Prostate gland (tissue), 2 donors: ENCODE data around the gene FEN1.

Experiments
- POLR2A ChIP-seq: fragments of 450-650 bp; IDR thresholded peaks from one replicate; pipeline ENCODE4 v1.6.1; 2016; ENCODE audit warnings: antibody characterized with exemption, mild to moderate bottlenecking
- POLR2AphosphoS5 ChIP-seq: sonication (generic); formaldehyde crosslinking; IDR thresholded peaks from one replicate; pipeline ENCODE4 v1.6.1; 2017; ENCODE audit warnings: antibody characterized with exemption
- TF ChIP-seq, protein P1 (sequence below), 4 experiments: fragments of 200-600 bp in 2 of 4; fragments of 450-650 bp in 2 of 4; sonication (generic) in 2 of 4; IDR thresholded peaks; 1 replicate in 3 of 4; 2 replicates in 1 of 4; pipeline ENCODE4 v1.5.1; 2016 to 2019; ENCODE audit warnings: antibody characterized with exemption in 4 of 4, mild to moderate bottlenecking in 2 of 4, moderate library complexity in 2 of 4

DNA sequence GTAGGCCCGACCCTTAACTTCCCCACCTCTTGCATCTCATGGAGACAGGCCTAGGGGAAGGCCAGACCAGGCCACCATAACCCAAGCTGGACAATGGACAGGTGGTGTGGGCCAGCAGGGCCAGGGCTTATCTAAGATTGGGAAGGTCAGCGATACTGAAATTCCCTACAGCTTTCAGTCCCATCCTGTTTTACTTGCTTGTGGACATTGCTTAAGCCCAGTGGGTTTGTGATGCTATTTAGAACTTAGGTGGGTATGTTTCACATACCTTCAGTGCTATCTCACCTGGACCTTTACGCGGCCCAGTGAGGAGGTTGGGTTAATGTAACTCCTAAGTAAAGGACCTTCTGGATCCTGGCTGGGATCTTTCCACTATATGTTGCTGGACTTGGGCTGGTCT is 37.1 kb downstream of the FEN1 start:
- TF ChIP-seq POLR2AphosphoS5 = no peak
- TF ChIP-seq POLR2A = no peak
- TF ChIP-seq, protein P1, sequence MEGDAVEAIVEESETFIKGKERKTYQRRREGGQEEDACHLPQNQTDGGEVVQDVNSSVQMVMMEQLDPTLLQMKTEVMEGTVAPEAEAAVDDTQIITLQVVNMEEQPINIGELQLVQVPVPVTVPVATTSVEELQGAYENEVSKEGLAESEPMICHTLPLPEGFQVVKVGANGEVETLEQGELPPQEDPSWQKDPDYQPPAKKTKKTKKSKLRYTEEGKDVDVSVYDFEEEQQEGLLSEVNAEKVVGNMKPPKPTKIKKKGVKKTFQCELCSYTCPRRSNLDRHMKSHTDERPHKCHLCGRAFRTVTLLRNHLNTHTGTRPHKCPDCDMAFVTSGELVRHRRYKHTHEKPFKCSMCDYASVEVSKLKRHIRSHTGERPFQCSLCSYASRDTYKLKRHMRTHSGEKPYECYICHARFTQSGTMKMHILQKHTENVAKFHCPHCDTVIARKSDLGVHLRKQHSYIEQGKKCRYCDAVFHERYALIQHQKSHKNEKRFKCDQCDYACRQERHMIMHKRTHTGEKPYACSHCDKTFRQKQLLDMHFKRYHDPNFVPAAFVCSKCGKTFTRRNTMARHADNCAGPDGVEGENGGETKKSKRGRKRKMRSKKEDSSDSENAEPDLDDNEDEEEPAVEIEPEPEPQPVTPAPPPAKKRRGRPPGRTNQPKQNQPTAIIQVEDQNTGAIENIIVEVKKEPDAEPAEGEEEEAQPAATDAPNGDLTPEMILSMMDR (IDR thresholded peaks at IDR 0.05) = no peak
